Measurements from ENCODE around the gene VIPR2. TPM values are rescaled to one million over a fixed set of nuclear protein-coding genes. Genes with fewer than 3 reads are reported as not detected.

Gene VIPR2
- total RNA-seq, 2 donors from 2014 or later, result 10.9 to 18.2 TPM

GRCh38 chr7:159056737-159057136, 87.9 kb downstream of the VIPR2 start:
- 82 to 88% methylated on average over 5 of the region's 5 CpGs for whole genome bisulfite sequencing, 2 donors

GRCh38 chr7:159051916-159052315, 92.8 kb downstream of the VIPR2 start:
- 72 to 80% methylated on average over 2 of the region's 2 CpGs for WGBS, 2 donors
- intact Hi-C loops (cut with DNase I), result no loop called here

More at GRCh38 chr7:159056737-159057136, 87.9 kb downstream of the VIPR2 start:
- no peaks in the 10 kb centered on the region for H3K36me3 ChIP-seq (replicated peaks in 1 of 2; ENCODE audit: insufficient read depth in 1 of 2, low read depth in 2 of 2)
- DNase-seq (no peak), ATAC-seq (no peak)
- H3K4me3 ChIP-seq, result no peak overlapping the region
- no peaks in the 10 kb centered on the region for H3K9me3 ChIP-seq
- no peaks in the 10 kb centered on the region for H3K27me3 ChIP-seq
- TF ChIP-seq CTCF (IDR thresholded peaks at IDR 0.05) (no peak), POLR2A (IDR thresholded peaks at IDR 0.05) (no peak)
- H3K4me1 ChIP-seq, result no peaks in the 10 kb centered on the region
- H3K27ac ChIP-seq, result no peak overlapping the region
- intact Hi-C loops (cut with DNase I), result no loop called here

GRCh38 chr7:159050704-159051103, 94.0 kb downstream of the VIPR2 start:
- Histone ChIP-seq H3K36me3 (replicated peaks in 1 of 2; ENCODE audit: insufficient read depth in 1 of 2, low read depth in 2 of 2) (no peaks in the 10 kb centered on the region), H3K4me1 (no peaks in the 10 kb centered on the region), H3K27ac (no peak overlapping the region), H3K9me3 (no peaks in the 10 kb centered on the region), H3K4me3 (no peak overlapping the region), H3K27me3 (no peaks in the 10 kb centered on the region)
- 91 to 96% methylated on average over 2 of the region's 2 CpGs for WGBS, 2 donors
- no peak for ATAC-seq
- TF ChIP-seq CTCF (IDR thresholded peaks at IDR 0.05), result no peak
- TF ChIP-seq POLR2A (IDR thresholded peaks at IDR 0.05), result no peak
- intact Hi-C loops (cut with DNase I), result no loop called here
- DNase-seq, result no peak

More at GRCh38 chr7:159051916-159052315, 92.8 kb downstream of the VIPR2 start:
- no peak for ATAC-seq
- Histone ChIP-seq H3K4me1 (no peaks in the 10 kb centered on the region), H3K9me3 (no peaks in the 10 kb centered on the region), H3K36me3 (replicated peaks in 1 of 2; ENCODE audit: insufficient read depth in 1 of 2, low read depth in 2 of 2) (no peaks in the 10 kb centered on the region), H3K27ac (no peak overlapping the region), H3K27me3 (no peaks in the 10 kb centered on the region), H3K4me3 (no peak overlapping the region)
- TF ChIP-seq CTCF (IDR thresholded peaks at IDR 0.05) (no peak), POLR2A (IDR thresholded peaks at IDR 0.05) (no peak)
- DNase-seq, result no peak

- WGBS, 2 donors, result 84 to 87% methylated on average over 15 of the region's 15 CpGs
- Histone ChIP-seq H3K4me3 (no peak overlapping the region), H3K4me1 (no peaks in the 10 kb centered on the region), H3K27ac (no peak overlapping the region), H3K36me3 (replicated peaks in 1 of 2; ENCODE audit: insufficient read depth in 1 of 2, low read depth in 2 of 2) (no peaks in the 10 kb centered on the region), H3K27me3 (no peaks in the 10 kb centered on the region), H3K9me3 (no peaks in the 10 kb centered on the region)
- intact Hi-C loops (cut with DNase I), result no loop called here
- DNase-seq (no peak), ATAC-seq (no peak)
- no peak for TF ChIP-seq POLR2A (IDR thresholded peaks at IDR 0.05)
These were observed 95.2 kb downstream of the VIPR2 start for GRCh38 chr7:159049266-159050025.

GRCh38 chr7:159048656-159049055, 96.0 kb downstream of the VIPR2 start:
- intact Hi-C loops (cut with DNase I), result no loop called here
- TF ChIP-seq POLR2A (IDR thresholded peaks at IDR 0.05) (no peak), CTCF (IDR thresholded peaks at IDR 0.05) (no peak)
- no peak for ATAC-seq
- no peaks in the 10 kb centered on the region for H3K27me3 ChIP-seq
- H3K4me3 ChIP-seq, result no peak overlapping the region
- no peak for DNase-seq
- no peaks in the 10 kb centered on the region for H3K4me1 ChIP-seq
- H3K36me3 ChIP-seq (replicated peaks in 1 of 2; ENCODE audit: insufficient read depth in 1 of 2, low read depth in 2 of 2), result no peaks in the 10 kb centered on the region
- no peak overlapping the region for H3K27ac ChIP-seq
- no peaks in the 10 kb centered on the region for H3K9me3 ChIP-seq
- 70 to 73% methylated on average over 2 of the region's 2 CpGs for WGBS, 2 donors
